ENCODE measurements around the gene CENPX. TPM values are rescaled to one million over a fixed set of nuclear protein-coding genes. Genes with fewer than 3 reads are reported as not detected.
A peak's percentile ranks its signal among the peaks of the same experiment; 100 is the strongest.

CENPX gene
- total RNA-seq, 1 donor, result 30.7 TPM

DNA sequence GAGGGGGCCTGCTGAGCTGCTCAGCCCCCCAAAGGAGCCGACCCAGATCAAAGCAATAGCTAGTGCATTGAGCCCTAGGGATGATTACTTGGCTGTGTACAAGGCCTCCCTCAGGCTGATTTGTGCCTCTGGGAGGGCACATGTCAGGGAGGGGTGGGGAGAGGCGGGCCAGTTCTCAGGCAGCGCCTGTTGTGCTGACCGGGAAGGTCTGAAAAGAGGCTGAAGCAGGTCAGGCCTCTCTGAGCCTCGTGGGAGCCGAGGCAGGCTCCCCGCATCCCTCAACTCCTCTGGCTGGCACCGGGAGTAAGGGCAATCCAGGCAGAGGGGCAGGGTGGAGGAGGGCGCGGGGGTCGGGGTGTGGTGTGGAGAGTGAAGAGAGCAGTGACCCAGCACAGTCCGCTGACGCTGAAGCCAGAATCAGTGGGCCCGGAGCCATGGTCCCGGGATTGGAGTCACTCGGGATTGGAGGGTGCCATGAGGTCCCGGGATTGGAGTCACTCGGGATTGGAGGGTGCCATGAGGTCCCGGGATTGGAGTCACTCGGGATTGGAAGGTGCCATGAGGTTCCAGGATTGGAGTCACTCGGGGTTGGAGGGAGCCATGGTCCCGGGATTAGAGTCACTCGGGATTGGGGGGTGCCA is 11.8 kb upstream of the CENPX start:
- H3K4me3 ChIP-seq (ENCODE audit: low read depth, low read length), result no peak overlapping the region
- TF ChIP-seq, protein P1, sequence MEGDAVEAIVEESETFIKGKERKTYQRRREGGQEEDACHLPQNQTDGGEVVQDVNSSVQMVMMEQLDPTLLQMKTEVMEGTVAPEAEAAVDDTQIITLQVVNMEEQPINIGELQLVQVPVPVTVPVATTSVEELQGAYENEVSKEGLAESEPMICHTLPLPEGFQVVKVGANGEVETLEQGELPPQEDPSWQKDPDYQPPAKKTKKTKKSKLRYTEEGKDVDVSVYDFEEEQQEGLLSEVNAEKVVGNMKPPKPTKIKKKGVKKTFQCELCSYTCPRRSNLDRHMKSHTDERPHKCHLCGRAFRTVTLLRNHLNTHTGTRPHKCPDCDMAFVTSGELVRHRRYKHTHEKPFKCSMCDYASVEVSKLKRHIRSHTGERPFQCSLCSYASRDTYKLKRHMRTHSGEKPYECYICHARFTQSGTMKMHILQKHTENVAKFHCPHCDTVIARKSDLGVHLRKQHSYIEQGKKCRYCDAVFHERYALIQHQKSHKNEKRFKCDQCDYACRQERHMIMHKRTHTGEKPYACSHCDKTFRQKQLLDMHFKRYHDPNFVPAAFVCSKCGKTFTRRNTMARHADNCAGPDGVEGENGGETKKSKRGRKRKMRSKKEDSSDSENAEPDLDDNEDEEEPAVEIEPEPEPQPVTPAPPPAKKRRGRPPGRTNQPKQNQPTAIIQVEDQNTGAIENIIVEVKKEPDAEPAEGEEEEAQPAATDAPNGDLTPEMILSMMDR (IDR thresholded peaks at IDR 0.05; ENCODE audit: insufficient read depth, low read depth, low read length), result no peak
- no peak for DNase-seq (ENCODE audit: low read depth)

DNA sequence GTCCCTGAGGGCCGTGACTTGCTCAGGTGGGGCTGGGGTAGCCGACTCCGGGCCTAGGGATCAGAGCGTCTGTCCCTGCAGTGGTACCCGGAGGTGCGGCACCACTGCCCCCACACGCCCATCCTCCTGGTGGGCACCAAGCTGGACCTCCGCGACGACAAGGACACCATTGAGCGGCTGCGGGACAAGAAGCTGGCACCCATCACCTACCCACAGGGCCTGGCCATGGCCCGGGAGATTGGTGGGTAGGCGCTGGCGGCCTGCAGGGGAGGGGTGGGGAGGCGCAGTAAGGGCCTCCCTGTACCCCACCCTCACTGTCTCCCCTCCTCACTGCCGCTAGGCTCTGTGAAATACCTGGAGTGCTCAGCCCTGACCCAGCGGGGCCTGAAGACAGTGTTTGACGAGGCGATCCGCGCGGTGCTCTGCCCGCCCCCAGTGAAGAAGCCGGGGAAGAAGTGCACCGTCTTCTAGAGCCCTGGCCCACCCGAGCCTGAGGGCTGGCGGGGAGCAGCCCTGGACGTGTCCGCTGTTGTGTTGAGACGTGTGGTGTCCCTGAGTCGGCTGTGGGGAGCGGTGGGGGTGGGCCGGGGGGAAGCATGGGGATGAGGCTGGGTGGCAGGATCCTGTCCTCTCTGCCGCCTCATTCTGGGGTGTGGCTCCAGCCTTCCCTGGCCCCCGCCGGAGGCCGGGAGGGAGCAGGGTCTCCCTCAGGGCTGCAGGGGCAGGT is 10.8 kb upstream of the CENPX start:
- no peak for DNase-seq (ENCODE audit: low read depth)
- TF ChIP-seq, protein P1 (IDR thresholded peaks at IDR 0.05; ENCODE audit: insufficient read depth, low read depth, low read length), result no peak
- H3K4me3 ChIP-seq (ENCODE audit: low read depth, low read length), result no peak overlapping the region

DNA sequence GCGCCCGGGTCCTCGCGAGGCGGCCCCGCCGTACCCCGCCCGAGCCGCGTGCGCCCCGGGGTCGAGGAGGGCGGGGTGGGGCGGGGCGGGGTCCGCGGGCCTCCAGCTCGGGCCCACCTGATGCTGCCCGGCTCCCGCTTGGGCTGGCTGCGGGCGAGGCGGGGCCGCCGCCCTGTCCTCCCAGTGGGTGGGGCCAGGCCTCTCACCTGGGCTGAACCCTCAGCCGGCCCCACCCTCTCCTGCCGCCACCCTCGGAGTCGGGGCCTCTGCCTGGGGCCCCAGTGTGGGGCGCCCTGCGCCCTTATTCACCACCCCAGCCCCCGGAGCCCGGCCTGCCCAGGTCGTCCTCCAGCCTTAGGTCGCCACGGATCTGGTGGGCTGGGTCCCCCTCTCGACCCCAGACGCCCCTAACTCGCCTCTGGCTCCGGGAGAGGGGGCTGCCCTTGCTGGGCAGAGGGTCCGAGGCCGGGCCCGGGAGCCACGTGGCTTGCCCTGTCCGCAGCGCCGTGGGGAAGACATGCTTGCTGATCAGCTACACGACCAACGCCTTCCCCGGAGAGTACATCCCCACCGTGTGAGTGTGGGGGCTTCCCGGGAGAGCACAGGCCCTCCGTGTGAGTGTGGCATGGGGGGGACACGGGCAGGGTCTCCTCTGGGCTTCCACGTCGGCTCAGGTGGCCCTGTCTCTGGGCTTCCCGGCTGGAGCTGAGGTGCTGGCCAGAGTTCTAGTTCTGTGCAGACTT is 9.4 kb upstream of the CENPX start:
- H3K4me3 ChIP-seq (ENCODE audit: low read depth, low read length), result peak overlapping the region; percentile 60
- TF ChIP-seq, protein P1 (IDR thresholded peaks at IDR 0.05; ENCODE audit: insufficient read depth, low read depth, low read length), result no peak

DNA sequence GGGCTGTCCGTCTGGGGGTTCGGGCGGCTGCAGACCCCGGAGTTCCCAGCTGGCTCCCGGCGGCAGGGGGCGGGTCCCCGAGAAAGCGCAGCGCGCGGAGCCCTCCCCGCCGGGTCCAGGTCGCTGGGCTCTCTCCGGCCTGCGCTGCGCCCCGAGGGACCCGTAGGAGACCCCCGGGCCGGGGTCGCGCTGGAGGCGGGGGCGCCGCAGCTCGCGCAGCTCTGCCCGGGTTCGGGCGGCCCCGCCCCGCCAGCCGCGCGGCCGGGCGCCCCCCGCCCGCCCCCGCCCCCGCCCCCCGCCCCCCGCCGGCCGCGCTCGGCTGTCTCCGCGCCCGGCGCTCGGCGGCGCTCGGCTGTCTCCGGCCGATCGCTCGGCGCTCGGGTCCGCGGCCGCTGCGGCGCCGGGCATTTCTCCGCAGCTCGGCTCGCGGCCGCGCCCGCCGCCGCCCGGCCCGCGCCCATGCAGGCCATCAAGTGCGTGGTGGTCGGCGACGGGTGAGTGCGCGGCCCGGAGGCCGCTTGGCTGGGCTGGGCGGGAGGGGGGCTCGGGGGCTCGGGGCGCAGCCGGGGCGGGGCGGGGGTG is 8.7 kb upstream of the CENPX start, which contains the start of gene RAC3:
Gene RAC3, plus strand, starts transcription at position 376 of the 582 bp plus-strand sequence. Its CDS starts 84 bp downstream, at position 460.
- TF ChIP-seq, protein P1 (IDR thresholded peaks at IDR 0.05; ENCODE audit: insufficient read depth, low read depth, low read length), result no peak
- DNase-seq (ENCODE audit: low read depth), result peak; percentile 33

More for the DNA sequence above, 9.4 kb upstream of the CENPX start:
- no peak for DNase-seq (ENCODE audit: low read depth)

DNA sequence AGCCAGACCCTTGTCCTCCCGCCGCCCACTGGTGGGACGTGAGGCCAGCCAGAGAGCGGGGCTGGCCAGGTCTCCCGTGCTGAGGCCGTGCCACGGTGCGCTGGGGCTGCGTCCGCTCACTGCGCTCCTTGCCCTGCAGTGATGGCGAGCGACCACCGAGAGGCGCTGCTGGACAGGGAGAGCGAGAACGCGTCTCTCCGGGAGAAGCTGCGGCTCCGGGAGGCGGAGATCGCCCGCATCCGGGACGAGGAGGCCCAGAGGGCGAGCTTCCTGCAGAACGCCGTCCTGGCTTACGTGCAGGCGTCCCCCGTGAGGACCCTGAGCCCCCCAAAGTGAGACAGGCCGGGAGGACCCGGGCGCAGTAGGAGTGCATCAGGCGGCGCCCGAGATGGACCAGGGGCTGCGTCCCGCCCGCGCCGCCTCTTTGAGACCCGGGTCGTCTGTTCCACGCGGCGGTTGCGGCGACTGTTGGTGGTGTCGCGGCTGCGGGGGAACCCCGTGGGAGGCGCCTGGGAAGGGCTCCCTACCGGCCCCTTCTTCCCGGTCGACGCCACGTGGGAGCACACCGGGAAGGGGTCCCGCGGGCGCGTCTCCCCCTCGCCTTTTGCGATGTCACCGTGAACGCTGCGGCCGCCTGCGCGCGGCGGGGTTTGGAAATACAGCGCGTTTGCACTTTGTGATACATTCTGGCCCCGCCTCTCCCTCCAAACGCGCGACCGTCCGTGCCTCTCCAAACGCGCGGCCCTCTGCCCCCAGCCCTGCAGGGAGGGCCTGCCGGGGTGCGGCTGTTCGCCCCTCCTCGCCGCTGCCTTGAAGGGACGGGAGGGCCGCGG is 8.0 kb upstream of the CENPX start:
- DNase-seq (ENCODE audit: low read depth), result peak; percentile 86
- TF ChIP-seq, protein P1 (IDR thresholded peaks at IDR 0.05; ENCODE audit: insufficient read depth, low read depth, low read length), result peak; percentile 50
- peak overlapping the region; percentile 65 for H3K4me3 ChIP-seq (ENCODE audit: low read depth, low read length)

More for the DNA sequence above, 8.7 kb upstream of the CENPX start, which contains the start of gene RAC3:
- peak within 1 kb of the TSS; percentile 65 for H3K4me3 ChIP-seq (ENCODE audit: low read depth, low read length)

All from fibroblast of villous mesenchyme (primary cell).